M059J (cell line): Measurements from ENCODE around the gene VDR. TPM values are rescaled to one million over a fixed set of nuclear protein-coding genes. Genes with fewer than 3 reads are reported as not detected.

Experiments used
- DNase-seq: peaks from one replicate; pipeline ENCODE4 v3.0.0-alpha.2; 2012; ENCODE audit warnings: low read depth
- total RNA-seq: library from RNA; depleted of rRNA; stranded (reverse); fragments of >200 nt; shearing (Covaris generic); gene quantifications from 2 replicates; pipeline ENCODE4 v1.2.3, GENCODE V29; 2014

The VDR gene
- total RNA-seq, 1 experiment from 2014 or later = 9.3 TPM

GRCh38 chr12:47894068-47894467 lies 10.7 kb downstream of the VDR start:
- DNase-seq = peak; percentile 51

GRCh38 chr12:47892819-47893218 lies 12.0 kb downstream of the VDR start:
- no peak for DNase-seq

GRCh38 chr12:47891356-47891755 lies 13.4 kb downstream of the VDR start:
- no peak for DNase-seq

- no peak for DNase-seq
Observed at GRCh38 chr12:47889040-47889439, 15.8 kb downstream of the VDR start.

GRCh38 chr12:47888153-47888819 lies 16.5 kb downstream of the VDR start:
- no peak for DNase-seq

GRCh38 chr12:47887529-47887928 lies 17.3 kb downstream of the VDR start:
- no peak for DNase-seq

GRCh38 chr12:47886510-47887240 lies 18.1 kb downstream of the VDR start:
- DNase-seq = no peak

- DNase-seq = no peak
Observed at GRCh38 chr12:47885566-47885965, 19.2 kb downstream of the VDR start.

- DNase-seq = no peak
Observed at GRCh38 chr12:47885012-47885501, 19.7 kb downstream of the VDR start.

GRCh38 chr12:47884501-47884900 lies 20.3 kb downstream of the VDR start:
- DNase-seq = no peak

GRCh38 chr12:47883663-47884195 lies 21.1 kb downstream of the VDR start:
- no peak for DNase-seq

- peak; percentile 25 for DNase-seq
Observed at GRCh38 chr12:47882781-47883546, 21.8 kb downstream of the VDR start.

GRCh38 chr12:47881826-47882427 lies 22.9 kb downstream of the VDR start:
- DNase-seq = peak; percentile 93

- no peak for DNase-seq
Observed at GRCh38 chr12:47881051-47881450, 23.7 kb downstream of the VDR start.

GRCh38 chr12:47878918-47879481 lies 25.8 kb downstream of the VDR start:
- no peak for DNase-seq

GRCh38 chr12:47878293-47878917 lies 26.4 kb downstream of the VDR start:
- DNase-seq = no peak

GRCh38 chr12:47877081-47877480 lies 27.7 kb downstream of the VDR start:
- DNase-seq = no peak

- no peak for DNase-seq
Observed at GRCh38 chr12:47876440-47876960, 28.3 kb downstream of the VDR start.

- DNase-seq = no peak
Observed at GRCh38 chr12:47875746-47876439, 28.9 kb downstream of the VDR start.

GRCh38 chr12:47874316-47874715 lies 30.5 kb downstream of the VDR start:
- no peak for DNase-seq
